Measurements from ENCODE around the gene MEFV.
"Not testable (repeated sequence)": the region's sequence is repeated elsewhere in the genome, so short reads cannot be mapped to it uniquely, and the experiment has no call there.

The MEFV gene

DNA sequence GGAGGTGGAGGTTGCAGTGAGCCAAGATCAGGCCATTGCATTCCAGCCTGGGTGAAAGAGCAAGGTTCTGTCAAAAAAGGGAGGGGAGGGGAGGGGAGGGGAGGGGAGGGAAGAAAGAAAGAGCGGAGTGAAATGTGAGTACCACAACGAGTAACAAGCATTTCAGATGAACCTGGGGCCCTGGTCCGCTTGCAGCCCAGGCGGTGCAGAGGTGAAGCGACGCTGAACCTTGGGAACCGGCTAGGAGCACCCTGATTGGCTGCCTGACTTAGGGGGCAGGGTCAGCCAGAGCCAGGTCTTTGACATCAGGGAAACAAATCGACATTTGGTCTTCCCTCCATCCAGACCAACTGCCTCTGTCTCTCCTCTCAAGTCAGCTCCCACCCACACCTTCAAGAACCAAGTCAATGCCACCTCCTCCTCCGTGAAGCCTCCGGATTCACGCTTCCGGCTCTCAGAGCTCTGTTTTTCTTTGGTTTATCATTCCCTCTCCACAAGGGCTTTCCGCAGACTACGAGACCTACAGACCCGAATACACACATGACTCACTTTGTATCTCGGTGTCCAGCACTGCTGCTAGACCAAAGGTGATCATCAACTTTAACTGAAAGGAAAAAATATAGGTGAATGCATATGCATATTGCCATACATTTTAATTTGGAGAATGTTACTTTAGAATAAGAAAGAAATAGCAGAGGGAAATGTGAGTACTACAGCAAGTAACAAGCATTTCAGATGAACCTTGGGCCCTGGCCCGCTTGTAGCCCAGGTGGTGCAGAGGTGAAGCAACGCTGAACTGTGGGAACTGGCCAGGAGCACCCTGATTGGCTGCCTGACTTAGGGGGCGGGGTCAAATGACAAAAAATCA lies 49.1 kb downstream of the MEFV start:
- no peak for FAIRE-seq
- TF ChIP-seq TAF1 (IDR thresholded peaks at IDR 0.05; ENCODE audit: borderline replicate concordance, low read depth, low read length) (no peak), POLR2AphosphoS5 (IDR thresholded peaks at IDR 0.05; ENCODE audit: low read depth, low read length) (no peak), POLR2A (IDR thresholded peaks at IDR 0.05; ENCODE audit: low read depth, low read length) (no peak)
- DNase-seq (ENCODE audit: insufficient read length): no peak

DNA sequence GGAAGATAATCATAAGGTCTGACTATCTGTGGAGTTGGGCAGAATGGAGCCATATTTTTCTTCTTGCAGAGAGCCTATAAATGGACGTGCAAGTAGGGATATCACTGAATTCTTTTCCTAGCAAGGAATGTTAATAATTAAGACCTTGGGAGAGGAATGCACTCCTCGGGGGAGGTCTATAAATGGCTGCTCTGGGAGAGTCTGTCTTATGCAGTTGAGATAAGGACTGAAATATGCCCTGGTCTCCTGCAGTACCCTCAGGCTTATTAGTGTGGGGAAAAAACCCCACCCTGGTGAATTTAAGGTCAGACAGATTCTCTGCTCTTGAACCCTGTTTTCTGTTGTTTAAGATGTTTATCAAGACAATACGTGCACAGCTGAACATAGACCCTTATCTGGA lies 50.5 kb downstream of the MEFV start:
- DNase-seq (ENCODE audit: insufficient read length); FAIRE-seq: not testable (repeated sequence)

DNA sequence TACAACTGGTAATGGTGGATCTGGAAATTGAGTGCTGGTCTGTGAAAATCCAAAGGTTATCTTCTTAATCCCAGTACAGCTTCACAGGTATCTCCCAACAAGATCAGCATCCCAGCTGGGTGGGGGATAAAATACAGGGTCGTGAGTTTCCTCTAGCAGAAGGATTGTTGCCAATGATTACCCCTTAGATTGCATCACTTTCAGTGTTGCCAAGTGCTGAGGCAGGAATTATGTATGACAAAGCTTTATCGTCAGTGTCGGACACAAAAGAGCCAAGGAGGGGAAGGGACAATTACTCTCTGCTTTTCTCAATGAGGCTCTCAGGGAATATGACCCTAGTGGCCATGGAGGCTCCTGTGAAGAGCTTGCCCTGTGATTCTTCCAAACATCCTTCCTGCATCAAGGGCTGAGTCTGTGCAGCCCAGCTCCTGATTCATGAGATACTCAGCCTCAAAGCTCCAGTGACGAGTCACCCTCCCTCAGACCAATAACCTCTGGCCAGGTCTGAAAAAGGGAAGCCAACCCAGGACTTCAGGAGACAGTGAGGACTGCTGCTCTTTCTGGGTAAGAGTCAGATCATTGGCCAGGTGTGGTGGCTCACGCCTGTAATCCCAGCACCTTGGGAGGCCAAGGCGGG lies 53.4 kb downstream of the MEFV start:
- FAIRE-seq (no peak), DNase-seq (ENCODE audit: insufficient read length) (no peak)
- TF ChIP-seq POLR2A (IDR thresholded peaks at IDR 0.05; ENCODE audit: low read depth, low read length) (no peak), POLR2AphosphoS5 (IDR thresholded peaks at IDR 0.05; ENCODE audit: low read depth, low read length) (no peak), TAF1 (IDR thresholded peaks at IDR 0.05; ENCODE audit: borderline replicate concordance, low read depth, low read length) (no peak)

DNA sequence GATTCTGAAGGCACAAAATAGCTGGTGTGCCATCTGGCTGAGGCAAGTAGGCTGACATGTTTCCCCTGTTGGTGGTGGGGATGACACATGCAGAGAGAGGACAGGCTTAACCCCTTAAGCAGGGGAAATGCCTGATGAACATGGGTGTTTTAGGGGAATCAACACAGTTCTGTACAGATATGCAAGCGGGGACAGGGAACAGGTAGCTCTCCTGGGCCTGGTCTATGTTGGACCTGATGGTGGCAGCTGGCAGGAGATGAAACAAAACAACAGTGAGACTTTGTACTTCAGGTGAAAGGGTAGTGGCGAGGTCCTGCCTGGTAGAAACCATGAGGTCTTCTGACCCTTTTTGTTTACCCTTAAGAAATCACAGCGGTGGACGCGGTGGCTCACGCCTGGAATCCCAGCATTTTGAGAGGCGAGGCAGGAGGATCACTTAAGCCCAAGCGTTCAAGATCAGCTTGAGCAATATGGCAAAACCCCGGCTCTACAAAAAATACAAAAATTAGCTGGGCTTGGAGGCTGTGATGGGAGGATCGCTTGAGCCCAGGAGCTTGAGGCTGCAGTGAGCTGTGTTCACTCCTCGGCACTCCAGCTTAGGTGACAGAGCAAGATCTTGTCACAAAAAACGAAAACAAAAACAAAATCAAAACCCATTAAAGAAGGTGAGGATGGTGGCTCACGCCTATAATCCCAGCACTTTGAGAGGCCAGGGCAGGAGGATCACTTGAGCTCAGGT lies 57.9 kb downstream of the MEFV start:
- no peak for TF ChIP-seq TAF1 (IDR thresholded peaks at IDR 0.05; ENCODE audit: borderline replicate concordance, low read depth, low read length)
- no peak for TF ChIP-seq POLR2AphosphoS5 (IDR thresholded peaks at IDR 0.05; ENCODE audit: low read depth, low read length)
- FAIRE-seq: no peak
- no peak for DNase-seq (ENCODE audit: insufficient read length)

DNA sequence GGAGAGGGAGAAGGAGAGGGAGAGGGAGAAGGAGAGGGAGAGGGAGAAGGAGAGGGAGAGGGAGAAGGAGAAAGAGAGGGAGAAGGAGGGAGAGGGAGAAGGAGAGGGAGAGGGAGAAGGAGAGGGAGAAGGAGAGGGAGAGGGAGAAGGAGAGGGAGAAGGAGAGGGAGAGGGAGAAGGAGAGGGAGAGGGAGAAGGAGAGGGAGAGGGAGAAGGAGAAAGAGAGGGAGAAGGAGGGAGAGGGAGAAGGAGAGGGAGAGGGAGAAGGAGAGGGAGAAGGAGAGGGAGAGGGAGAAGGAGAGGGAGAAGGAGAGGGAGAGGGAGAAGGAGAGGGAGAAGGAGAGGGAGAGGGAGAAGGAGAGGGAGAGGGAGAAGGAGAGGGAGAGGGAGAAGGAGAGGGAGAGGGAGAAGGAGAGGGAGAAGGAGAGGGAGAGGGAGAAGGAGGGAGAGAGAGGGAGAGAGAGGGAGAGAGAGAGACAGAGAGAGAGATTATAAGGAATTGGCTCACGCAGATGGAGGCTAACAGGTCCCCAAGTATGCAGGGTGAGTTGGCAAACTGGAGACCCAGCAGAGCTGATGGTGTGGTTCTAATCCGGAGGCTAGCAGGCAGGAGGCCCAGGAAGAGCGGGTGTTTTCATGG lies 58.6 kb downstream of the MEFV start:
- FAIRE-seq; DNase-seq (ENCODE audit: insufficient read length): not testable (repeated sequence)

DNA sequence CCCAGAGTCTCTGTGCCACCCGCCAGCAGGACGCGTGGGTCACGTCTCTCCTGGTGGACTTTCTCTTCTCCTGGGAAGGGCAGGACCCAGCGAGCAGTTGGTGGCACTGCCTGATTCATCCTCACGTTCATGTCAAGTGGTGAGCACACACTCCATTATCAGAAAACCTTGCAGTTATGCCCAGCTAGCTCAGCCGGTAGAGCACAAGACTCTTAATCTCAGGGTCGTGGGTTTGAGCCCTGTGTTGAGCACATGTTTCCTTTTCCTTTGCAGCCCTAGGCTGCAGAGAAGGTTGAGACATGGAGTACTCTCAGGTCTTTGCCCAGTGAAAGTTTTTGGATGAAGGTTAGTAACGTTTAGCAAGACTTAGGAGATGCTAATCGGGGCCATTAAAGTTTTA lies 60.5 kb downstream of the MEFV start:
- no peak for TF ChIP-seq POLR2A (IDR thresholded peaks at IDR 0.05; ENCODE audit: low read depth, low read length)
- no peak for TF ChIP-seq TAF1 (IDR thresholded peaks at IDR 0.05; ENCODE audit: borderline replicate concordance, low read depth, low read length)
- TF ChIP-seq POLR2AphosphoS5 (IDR thresholded peaks at IDR 0.05; ENCODE audit: low read depth, low read length): no peak
- FAIRE-seq: no peak
- DNase-seq (ENCODE audit: insufficient read length): no peak

DNA sequence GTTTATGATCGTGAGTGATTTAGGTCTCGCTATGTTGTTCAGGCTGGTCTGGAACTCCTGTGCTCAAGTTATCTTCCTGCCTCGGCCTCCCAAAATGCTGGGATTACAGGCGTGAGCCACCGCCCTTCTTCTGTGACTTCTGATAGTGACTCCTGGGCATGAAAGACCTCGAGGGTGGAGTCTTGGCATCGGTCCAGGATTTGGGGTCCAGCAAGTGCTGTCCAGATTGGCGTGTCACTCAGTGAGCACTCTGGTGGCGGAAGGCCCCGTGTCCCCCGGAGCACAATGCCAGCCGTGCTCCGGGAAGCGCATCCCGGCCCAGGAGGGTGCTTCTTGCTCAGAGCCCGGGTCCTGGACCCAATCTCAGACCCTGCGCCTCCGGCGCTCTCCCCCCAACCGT lies 61.6 kb downstream of the MEFV start:
- TF ChIP-seq TAF1 (IDR thresholded peaks at IDR 0.05; ENCODE audit: borderline replicate concordance, low read depth, low read length): no peak
- no peak for TF ChIP-seq POLR2A (IDR thresholded peaks at IDR 0.05; ENCODE audit: low read depth, low read length)
- TF ChIP-seq POLR2AphosphoS5 (IDR thresholded peaks at IDR 0.05; ENCODE audit: low read depth, low read length): no peak
- DNase-seq (ENCODE audit: insufficient read length) (no peak), FAIRE-seq (no peak)

DNA sequence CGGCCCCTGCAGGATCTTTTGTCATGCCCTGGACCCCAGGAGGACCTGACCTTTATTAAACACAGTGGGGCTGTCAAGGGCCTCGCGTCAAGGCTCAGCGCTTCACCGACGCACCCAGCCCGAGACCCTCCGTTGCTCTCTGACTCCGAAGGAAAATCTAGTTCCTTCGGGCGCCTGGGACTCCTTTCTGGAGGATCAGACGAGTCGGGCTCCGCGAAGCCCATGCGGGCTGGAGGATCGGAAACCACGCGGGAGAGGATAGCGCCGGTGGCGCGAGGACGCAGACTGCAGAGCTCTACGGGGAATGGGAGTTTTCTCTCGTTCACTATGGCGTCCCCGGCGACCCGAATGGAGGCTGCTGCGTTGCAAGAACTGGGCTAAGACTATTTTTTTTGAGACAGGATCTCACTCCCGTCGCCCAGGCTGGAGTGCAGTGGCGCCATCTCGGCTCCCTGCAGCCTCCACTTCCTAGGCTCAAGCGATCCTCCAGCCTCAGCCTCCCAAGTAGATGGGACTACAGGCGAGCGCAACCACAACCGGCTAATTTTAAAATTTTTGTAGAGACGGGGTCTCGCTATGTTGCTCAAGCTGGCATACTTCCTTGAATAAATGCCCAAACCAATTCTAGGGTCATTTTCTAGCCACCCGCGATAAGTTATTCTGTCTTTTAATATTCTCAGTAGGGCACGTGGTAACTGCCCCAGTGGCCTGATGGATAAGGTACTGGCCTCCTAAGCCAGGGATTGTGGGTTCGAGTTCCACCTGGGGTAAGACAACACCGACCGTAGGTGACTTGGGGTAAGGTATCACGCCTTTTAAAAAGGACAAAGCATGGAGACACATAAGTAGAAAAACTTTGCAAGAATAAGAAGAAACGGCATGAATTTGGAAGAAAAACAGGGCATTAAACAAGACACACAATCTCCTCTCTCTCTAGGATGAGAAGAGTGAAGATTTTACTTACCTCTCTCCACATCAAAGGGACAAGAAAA lies 62.9 kb downstream of the MEFV start:
- no peak for FAIRE-seq
- DNase-seq (ENCODE audit: insufficient read length): no peak
- TF ChIP-seq POLR2AphosphoS5 (IDR thresholded peaks at IDR 0.05; ENCODE audit: low read depth, low read length): no peak

DNA sequence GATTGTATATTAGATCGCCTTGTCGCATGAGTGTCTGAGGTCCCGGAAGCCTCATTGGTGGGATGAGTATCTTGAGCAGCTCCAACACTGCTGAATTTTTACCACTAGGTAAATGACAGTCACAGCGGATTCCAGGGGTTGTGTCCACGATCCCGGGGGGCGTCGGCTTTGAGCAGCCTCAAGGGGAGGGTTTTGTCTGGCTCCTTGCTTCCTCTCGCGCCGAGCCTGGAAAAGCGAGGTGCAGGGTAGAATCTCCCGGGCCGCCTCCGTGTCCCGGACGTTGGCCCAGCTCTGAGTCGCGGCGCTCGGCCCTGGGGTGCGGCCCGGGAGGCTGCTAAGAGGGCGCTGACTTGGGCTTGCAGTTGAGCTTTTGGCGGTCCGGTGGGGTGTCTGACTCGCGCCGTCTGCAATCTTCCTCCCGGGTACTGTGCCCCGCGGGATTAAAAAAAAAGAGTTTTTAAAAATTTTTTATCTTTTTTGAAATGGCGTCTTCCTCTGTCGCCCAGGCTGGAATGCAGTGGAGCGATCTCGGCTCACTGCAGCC lies 63.9 kb downstream of the MEFV start:
- no peak for FAIRE-seq
- TF ChIP-seq TAF1 (IDR thresholded peaks at IDR 0.05; ENCODE audit: borderline replicate concordance, low read depth, low read length) (no peak), POLR2AphosphoS5 (IDR thresholded peaks at IDR 0.05; ENCODE audit: low read depth, low read length) (no peak), POLR2A (IDR thresholded peaks at IDR 0.05; ENCODE audit: low read depth, low read length) (no peak)

More for the DNA sequence above, 63.9 kb downstream of the MEFV start:
- no peak for DNase-seq (ENCODE audit: insufficient read length)

Data from GM12892 (cell line).